ENCODE results near the gene TOX2. TPM values are rescaled to one million over a fixed set of nuclear protein-coding genes. Genes with fewer than 3 reads are reported as not detected.

Gene TOX2
- total RNA-seq, 1 experiment from 2014 or later, result 2.7 TPM

DNA sequence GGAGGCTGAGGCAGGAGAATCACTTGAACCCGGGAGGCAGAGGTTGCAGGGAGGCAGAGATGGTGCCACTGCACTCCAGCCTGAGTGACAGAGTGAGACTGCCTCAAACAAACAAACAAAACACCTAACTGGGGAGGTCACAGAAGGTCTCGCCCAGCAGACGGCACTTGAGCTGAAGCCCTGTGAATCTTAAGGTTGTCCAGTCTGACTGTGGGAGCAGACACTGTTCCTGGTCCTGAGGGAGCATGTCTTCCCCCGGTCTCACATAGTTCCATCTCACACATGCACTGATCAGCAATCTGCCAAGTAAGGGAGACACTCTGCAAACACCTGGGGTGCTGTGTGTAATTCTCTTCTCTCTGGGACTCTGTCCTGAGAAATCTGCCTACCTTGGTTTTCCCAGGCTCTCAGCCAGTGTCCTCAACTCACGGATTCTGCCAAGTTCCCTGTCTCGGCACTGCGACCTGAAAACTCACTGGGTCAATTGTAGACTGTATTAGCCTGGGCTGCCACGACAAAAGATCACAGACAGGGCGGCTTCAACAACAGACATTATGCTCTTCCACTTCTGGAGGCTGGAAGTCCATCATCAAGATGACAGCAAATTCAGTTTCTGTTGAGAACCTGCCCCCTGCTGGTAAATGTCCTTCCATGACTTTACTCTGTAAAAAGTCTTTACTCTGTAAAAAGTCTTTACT lies 178.0 kb downstream of the TOX2 start:
- Mint-ChIP-seq H3K4me1 (ENCODE audit: insufficient read depth, unreplicated experiment) (peaks cover 16% of the 10 kb centered on the region), H3K36me3 (ENCODE audit: insufficient read depth, unreplicated experiment) (no peaks in the 10 kb centered on the region), H3K27me3 (ENCODE audit: insufficient read depth, unreplicated experiment) (no peaks in the 10 kb centered on the region), H3K27ac (ENCODE audit: low read depth, unreplicated experiment) (no peak overlapping the region), H3K9me3 (ENCODE audit: unreplicated experiment) (no peaks in the 10 kb centered on the region), H3K4me3 (ENCODE audit: unreplicated experiment) (no peak overlapping the region)
- intact Hi-C loops (cut with micrococcal nuclease), result loop anchor here (1.0 kb wide), 1 partner anchor 643 kb away; no protein-coding TSS in a partner anchor
- DNase-seq (ENCODE audit: unreplicated experiment), result peak; percentile 61
- CTCF ChIA-PET, result interaction anchor here (0.6 to 16.2 kb wide), 13 partner anchors 8 to 647 kb away, joined by 3 to 521 read pairs (median 4); no protein-coding TSS in a partner anchor
- BruUV-seq (replicated peaks), result no TSS peak
- POLR2A ChIA-PET, result interaction anchor here (0.6 to 1.1 kb wide), 4 partner anchors 85 to 349 kb away, joined by 3 to 4 read pairs (median 3); no protein-coding TSS in a partner anchor
- TF ChIP-seq, protein P1, sequence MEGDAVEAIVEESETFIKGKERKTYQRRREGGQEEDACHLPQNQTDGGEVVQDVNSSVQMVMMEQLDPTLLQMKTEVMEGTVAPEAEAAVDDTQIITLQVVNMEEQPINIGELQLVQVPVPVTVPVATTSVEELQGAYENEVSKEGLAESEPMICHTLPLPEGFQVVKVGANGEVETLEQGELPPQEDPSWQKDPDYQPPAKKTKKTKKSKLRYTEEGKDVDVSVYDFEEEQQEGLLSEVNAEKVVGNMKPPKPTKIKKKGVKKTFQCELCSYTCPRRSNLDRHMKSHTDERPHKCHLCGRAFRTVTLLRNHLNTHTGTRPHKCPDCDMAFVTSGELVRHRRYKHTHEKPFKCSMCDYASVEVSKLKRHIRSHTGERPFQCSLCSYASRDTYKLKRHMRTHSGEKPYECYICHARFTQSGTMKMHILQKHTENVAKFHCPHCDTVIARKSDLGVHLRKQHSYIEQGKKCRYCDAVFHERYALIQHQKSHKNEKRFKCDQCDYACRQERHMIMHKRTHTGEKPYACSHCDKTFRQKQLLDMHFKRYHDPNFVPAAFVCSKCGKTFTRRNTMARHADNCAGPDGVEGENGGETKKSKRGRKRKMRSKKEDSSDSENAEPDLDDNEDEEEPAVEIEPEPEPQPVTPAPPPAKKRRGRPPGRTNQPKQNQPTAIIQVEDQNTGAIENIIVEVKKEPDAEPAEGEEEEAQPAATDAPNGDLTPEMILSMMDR (IDR thresholded peaks at IDR 0.05; ENCODE audit: unreplicated experiment), result peak; percentile 52

DNA sequence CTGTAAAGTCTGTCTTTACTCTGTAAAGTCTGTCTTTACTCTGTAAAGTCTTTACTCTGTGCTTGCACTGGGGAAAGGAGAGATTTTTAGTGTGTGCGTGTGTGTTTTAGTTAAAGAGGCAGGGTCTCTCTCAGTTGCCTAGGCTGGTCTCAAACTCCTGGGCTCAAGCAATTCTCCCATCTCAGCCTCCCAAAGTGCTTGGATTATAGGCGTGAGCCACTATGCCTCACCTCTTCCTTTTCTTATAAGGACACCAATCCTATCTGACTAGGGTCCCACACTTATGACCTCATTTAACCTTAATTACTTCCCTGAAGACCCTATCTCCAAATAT lies 178.6 kb downstream of the TOX2 start:
- intact Hi-C loops (cut with micrococcal nuclease), result loop anchor here (1.0 kb wide), 1 partner anchor 644 kb away; no protein-coding TSS in a partner anchor
- Mint-ChIP-seq H3K27ac (ENCODE audit: low read depth, unreplicated experiment) (no peak overlapping the region), H3K36me3 (ENCODE audit: insufficient read depth, unreplicated experiment) (no peaks in the 10 kb centered on the region), H3K27me3 (ENCODE audit: insufficient read depth, unreplicated experiment) (no peaks in the 10 kb centered on the region), H3K9me3 (ENCODE audit: unreplicated experiment) (no peaks in the 10 kb centered on the region), H3K4me1 (ENCODE audit: insufficient read depth, unreplicated experiment) (peaks cover 21% of the 10 kb centered on the region), H3K4me3 (ENCODE audit: unreplicated experiment) (no peak overlapping the region)
- ChIA-PET CTCF (interaction anchor here (0.7 to 3.4 kb wide), 4 partner anchors 13 to 482 kb away, joined by 3 to 20 read pairs (median 7); no protein-coding TSS in a partner anchor), POLR2A (no interaction called here)
- DNase-seq (ENCODE audit: unreplicated experiment), result no peak
- TF ChIP-seq, protein P1 (IDR thresholded peaks at IDR 0.05; ENCODE audit: unreplicated experiment), result peak; percentile 5
- no TSS peak for BruUV-seq (replicated peaks)

- TF ChIP-seq, protein P1 (IDR thresholded peaks at IDR 0.05; ENCODE audit: unreplicated experiment), result no peak
- Mint-ChIP-seq H3K4me3 (ENCODE audit: unreplicated experiment) (no peak overlapping the region), H3K4me1 (ENCODE audit: insufficient read depth, unreplicated experiment) (peaks cover 22% of the 10 kb centered on the region), H3K27ac (ENCODE audit: low read depth, unreplicated experiment) (no peak overlapping the region), H3K27me3 (ENCODE audit: insufficient read depth, unreplicated experiment) (no peaks in the 10 kb centered on the region), H3K9me3 (ENCODE audit: unreplicated experiment) (no peaks in the 10 kb centered on the region), H3K36me3 (ENCODE audit: insufficient read depth, unreplicated experiment) (no peaks in the 10 kb centered on the region)
- no peak for DNase-seq (ENCODE audit: unreplicated experiment)
- CTCF ChIA-PET, result interaction anchor here (0.7 to 3.4 kb wide), 7 partner anchors 8 to 557 kb away, joined by 3 to 20 read pairs (median 5); no protein-coding TSS in a partner anchor
- intact Hi-C loops (cut with micrococcal nuclease), result no loop called here
- no TSS peak for BruUV-seq (replicated peaks)
- POLR2A ChIA-PET, result interaction anchor here (0.8 to 1.0 kb wide), 2 partner anchors 9 to 39 kb away, joined by 3 to 5 read pairs; no protein-coding TSS in a partner anchor
These were observed 181.2 kb downstream of the TOX2 start for GRCh38 chr20:44095831-44096230.

GRCh38 chr20:44097521-44098255 lies 183.0 kb downstream of the TOX2 start:
- CTCF ChIA-PET, result interaction anchor here (0.7 to 3.6 kb wide), 8 partner anchors 11 to 622 kb away, joined by 3 to 12 read pairs (median 6); no protein-coding TSS in a partner anchor
- Mint-ChIP-seq H3K4me3 (ENCODE audit: unreplicated experiment) (no peak overlapping the region), H3K9me3 (ENCODE audit: unreplicated experiment) (no peaks in the 10 kb centered on the region), H3K27me3 (ENCODE audit: insufficient read depth, unreplicated experiment) (no peaks in the 10 kb centered on the region), H3K36me3 (ENCODE audit: insufficient read depth, unreplicated experiment) (no peaks in the 10 kb centered on the region), H3K4me1 (ENCODE audit: insufficient read depth, unreplicated experiment) (peaks cover 14% of the 10 kb centered on the region), H3K27ac (ENCODE audit: low read depth, unreplicated experiment) (no peak overlapping the region)
- POLR2A ChIA-PET, result interaction anchor here (0.6 to 2.2 kb wide), 7 partner anchors 19 to 640 kb away, joined by 3 to 7 read pairs (median 3); partner anchors contain the start of genes JPH2, OSER1 and SRSF6
- TF ChIP-seq, protein P1 (IDR thresholded peaks at IDR 0.05; ENCODE audit: unreplicated experiment), result no peak
- no TSS peak for BruUV-seq (replicated peaks)
- DNase-seq (ENCODE audit: unreplicated experiment), result peak; percentile 80
- intact Hi-C loops (cut with micrococcal nuclease), result no loop called here
